GM19025 (cell line): ENCODE measurements around the gene IBA57.

Experiments used
- ATAC-seq: cut with Tn5 transposase; IDR thresholded peaks from one replicate; pipeline ENCODE4 v1.9.1; 2021; ENCODE audit warnings: mild to moderate bottlenecking, low read depth, moderate library complexity; ENCODE audit not compliant: unreplicated experiment

The IBA57 gene

GRCh38 chr1:228144193-228144992, 21.2 kb upstream of the IBA57 start:
- no peak for ATAC-seq

GRCh38 chr1:228144993-228145343, 20.6 kb upstream of the IBA57 start:
- no peak for ATAC-seq

- ATAC-seq, result no peak
Observed at GRCh38 chr1:228145463-228146416, 19.9 kb upstream of the IBA57 start.

- ATAC-seq, result no peak
Observed at GRCh38 chr1:228146417-228147150, 19.0 kb upstream of the IBA57 start.

- no peak for ATAC-seq
Observed at GRCh38 chr1:228147151-228147693, 18.4 kb upstream of the IBA57 start.

GRCh38 chr1:228147768-228148167, 17.8 kb upstream of the IBA57 start:
- ATAC-seq, result no peak

GRCh38 chr1:228148196-228148861, 17.3 kb upstream of the IBA57 start:
- no peak for ATAC-seq

GRCh38 chr1:228148935-228149405, 16.6 kb upstream of the IBA57 start:
- ATAC-seq, result no peak

- no peak for ATAC-seq
Observed at GRCh38 chr1:228149406-228150119, 16.0 kb upstream of the IBA57 start, which contains the start of gene GJC2. Gene GJC2 (plus strand): TSS chr1:228149930. CDS start chr1:228157759, 7,829 bp downstream.

GRCh38 chr1:228150120-228150460, 15.5 kb upstream of the IBA57 start:
- no peak for ATAC-seq

- no peak for ATAC-seq
Observed at GRCh38 chr1:228150461-228151179, 15.0 kb upstream of the IBA57 start.

- no peak for ATAC-seq
Observed at GRCh38 chr1:228151180-228151925, 14.3 kb upstream of the IBA57 start.

- ATAC-seq, result no peak
Observed at GRCh38 chr1:228152097-228152917, 13.3 kb upstream of the IBA57 start.

GRCh38 chr1:228152918-228153258, 12.7 kb upstream of the IBA57 start:
- no peak for ATAC-seq

- ATAC-seq, result no peak
Observed at GRCh38 chr1:228154021-228154669, 11.5 kb upstream of the IBA57 start.

GRCh38 chr1:228154670-228155571, 10.7 kb upstream of the IBA57 start:
- no peak for ATAC-seq
